ENCODE data around the gene AP2S1. TPM values are rescaled to one million over a fixed set of nuclear protein-coding genes. Genes with fewer than 3 reads are reported as not detected.

Gene AP2S1
- total and polyA plus RNA-seq, 2 of the 4 experiments (the other 2 are of a cell fraction): 144 to 274 TPM

DNA sequence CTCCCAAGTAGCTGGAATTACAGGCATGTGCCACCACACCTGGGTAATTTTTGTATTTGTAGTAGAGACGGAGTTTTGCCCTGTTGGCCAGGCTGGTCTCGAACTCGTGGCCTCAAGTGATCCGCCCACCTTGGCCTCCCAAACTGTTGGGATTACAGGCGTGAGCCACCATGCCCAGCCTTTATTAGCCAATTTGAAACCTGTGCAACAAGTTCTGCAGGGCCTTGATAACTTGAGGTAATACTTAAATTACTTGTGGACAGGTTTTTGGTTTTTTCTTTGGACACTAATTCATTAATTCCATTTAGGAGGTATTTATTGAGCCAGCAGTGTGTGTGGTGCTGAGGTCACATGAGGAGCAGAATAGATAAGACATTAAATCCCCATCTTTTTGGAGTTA is 49.7 kb upstream of the AP2S1 start:
- TF ChIP-seq CEBPB (IDR thresholded peaks at IDR 0.05; ENCODE audit: low read depth, low read length) (no peak), MAZ (IDR thresholded peaks at IDR 0.05; ENCODE audit: borderline replicate concordance, low read depth, low read length) (no peak), MXI1 (IDR thresholded peaks at IDR 0.05; ENCODE audit: borderline replicate concordance, low read depth, low read length) (no peak), NFE2L2 (IDR thresholded peaks at IDR 0.05; ENCODE audit: low read depth, low read length) (no peak), SMC3 (IDR thresholded peaks at IDR 0.05; ENCODE audit: low read depth, low read length) (no peak), USF2 (IDR thresholded peaks at IDR 0.05; ENCODE audit: low read depth, low read length) (no peak), RFX5 (IDR thresholded peaks at IDR 0.05; ENCODE audit: low read depth, low read length) (no peak), RCOR1 (IDR thresholded peaks at IDR 0.05; ENCODE audit: insufficient replicate concordance, low read length) (no peak), FOS (IDR thresholded peaks at IDR 0.05; ENCODE audit: low read depth, low read length) (no peak), BHLHE40 (IDR thresholded peaks at IDR 0.05; ENCODE audit: low read depth, low read length) (no peak), POLR2A (IDR thresholded peaks at IDR 0.05; ENCODE audit: low read depth, low read length) (no peak)
- no peak overlapping the region for H2BK20ac ChIP-seq (ENCODE audit: low read depth, low read length)
- H3K18ac ChIP-seq (ENCODE audit: low read depth, low read length): no peak overlapping the region
- no peak for DNase-seq
- no peak overlapping the region for H3K23ac ChIP-seq (ENCODE audit: low read depth, low read length)
- H4K20me1 ChIP-seq (ENCODE audit: insufficient read depth, low read length): peaks cover 51% of the 10 kb centered on the region
- no TSS peak for BruUV-seq (replicated peaks)
- no peak overlapping the region for H2BK15ac ChIP-seq (ENCODE audit: low read depth, low read length)
- WGBS, 2 experiments (ENCODE audit: extremely low coverage in 2 of 2, insufficient read length in 1 of 2): no CpG with 5 or more reads among the region's 5 CpGs
- no peaks in the 10 kb centered on the region for H3K27me3 ChIP-seq (ENCODE audit: control insufficient read depth, insufficient read depth, low read length)
- H4K91ac ChIP-seq (ENCODE audit: insufficient read depth, low read depth, low read length): no peak overlapping the region
- H4K5ac ChIP-seq (ENCODE audit: low read depth, low read length): no peak overlapping the region
- no peak overlapping the region for H2BK120ac ChIP-seq (ENCODE audit: low read depth, low read length)
- H3K14ac ChIP-seq (replicated peaks; ENCODE audit: low read depth, low read length): no peak overlapping the region
- no peak overlapping the region for H3K27ac ChIP-seq (ENCODE audit: insufficient read depth, low read length)
- H4K8ac ChIP-seq (ENCODE audit: low read depth in 2 of 2, low read length in 2 of 2): no peak overlapping the region
- no peak overlapping the region for H2AFZ ChIP-seq (replicated peaks; ENCODE audit: low read length, poor library complexity)
- H3K4ac ChIP-seq (ENCODE audit: low read depth, low read length): no peak overlapping the region
- H3K9me3 ChIP-seq (ENCODE audit: control insufficient read depth, insufficient read depth, low read length): no peaks in the 10 kb centered on the region
- in situ Hi-C loops (cut with MboI; ENCODE audit: low sequenced_read_pairs) (no loop called here), dilution Hi-C loops (cut with HindIII; ENCODE audit: low sequenced_read_pairs, unreplicated experiment) (no loop called here), intact Hi-C loops (cut with micrococcal nuclease) (no loop called here)
- peaks cover 29% of the 10 kb centered on the region for H3K4me1 ChIP-seq (ENCODE audit: control insufficient read depth, insufficient read depth, low read length)
- no peak overlapping the region for H3K9ac ChIP-seq (ENCODE audit: low read depth, low read length)
- H3K79me1 ChIP-seq (ENCODE audit: low read depth in 1 of 2, low read length in 2 of 2): peaks cover 49 to 87% of the 10 kb centered on the region in 2 experiments
- H3K56ac ChIP-seq (ENCODE audit: extremely low read depth, insufficient read depth, low read length): no peak overlapping the region
- H2AK5ac ChIP-seq (ENCODE audit: low read depth, low read length): no peak overlapping the region
- H3K4me2 ChIP-seq (ENCODE audit: low read depth, low read length): no peak overlapping the region
- CTCF ChIA-PET: no interaction called here
- H3K4me3 ChIP-seq (ENCODE audit: insufficient read depth, low read depth, low read length): no peak overlapping the region
- no peak for ATAC-seq (ENCODE audit: low read depth)
- no peaks in the 10 kb centered on the region for H3K36me3 ChIP-seq (ENCODE audit: control insufficient read depth, insufficient read depth, low read length)
- no peak overlapping the region for H2BK5ac ChIP-seq (ENCODE audit: low read depth, low read length, poor library complexity, severe bottlenecking)
- H2AK9ac ChIP-seq (replicated peaks; ENCODE audit: low read depth, low read length, poor library complexity): no peak overlapping the region
- peaks cover 25% of the 10 kb centered on the region for H3K9me1 ChIP-seq (ENCODE audit: insufficient read depth, low read length)
- POLR2A ChIA-PET (ENCODE audit: unreplicated experiment): no interaction called here

Measured in IMR-90 (cell line).